Spleen (tissue), 11 donors: ENCODE data around the gene PLOD1. TPM values are rescaled to one million over a fixed set of nuclear protein-coding genes. Genes with fewer than 3 reads are reported as not detected.
A peak's percentile ranks its signal among the peaks of the same experiment; 100 is the strongest.
"Not testable (repeated sequence)": the region's sequence is repeated elsewhere in the genome, so short reads cannot be mapped to it uniquely, and the experiment has no call there.

Experiments used
- DNase-seq: peaks from one replicate; pipeline ENCODE4 v3.0.0-alpha.2; 2020
- H3K27ac ChIP-seq, 8 donors: fragments of 200-600 bp; sonication (generic) in 7 of 8; 1 replicate in 4 of 8; 2 replicates in 4 of 8; pipeline versions ENCODE4 v1.5.0 to v1.8.0; 2016 to 2021; ENCODE audit warnings: inconsistent platforms in 4 of 8, mild to moderate bottlenecking in 4 of 8, moderate library complexity in 1 of 8
- H3K27me3 ChIP-seq, 7 donors: fragments of 200-600 bp; sonication (generic) in 6 of 7; replicated peaks in 1 of 7; 1 replicate in 4 of 7; 2 replicates in 3 of 7; pipeline versions ENCODE4 v1.5.0 to v1.8.0; 2016 to 2021; ENCODE audit warnings: inconsistent platforms in 3 of 7, mild to moderate bottlenecking in 1 of 7
- H3K36me3 ChIP-seq, 6 donors: fragments of 200-600 bp; sonication (generic) in 5 of 6; 1 replicate in 4 of 6; 2 replicates in 2 of 6; pipeline versions ENCODE4 v1.5.0 to v1.8.0; 2016 to 2021; ENCODE audit warnings: inconsistent platforms in 2 of 6
- H3K4me1 ChIP-seq, 6 donors: fragments of 200-600 bp; sonication (generic) in 5 of 6; 1 replicate in 3 of 6; 2 replicates in 3 of 6; pipeline versions ENCODE4 v1.5.0 to v1.8.0; 2016 to 2021; ENCODE audit warnings: inconsistent platforms in 3 of 6
- H3K4me3 ChIP-seq, 8 donors: fragments of 200-600 bp; sonication (generic) in 7 of 8; 1 replicate in 4 of 8; 2 replicates in 4 of 8; pipeline versions ENCODE4 v1.5.0 to v1.8.0; 2016 to 2021; ENCODE audit warnings: inconsistent platforms in 4 of 8, mild to moderate bottlenecking in 4 of 8, moderate library complexity in 2 of 8
- H3K9me3 ChIP-seq, 8 donors: fragments of 200-600 bp; sonication (generic) in 7 of 8; 1 replicate in 4 of 8; 2 replicates in 4 of 8; pipeline versions ENCODE4 v1.5.0 to v1.8.0; 2016 to 2021; ENCODE audit warnings: inconsistent platforms in 4 of 8
- POLR2A ChIP-seq, 3 donors: fragments of 450-650 bp; IDR thresholded peaks; one replicate each; pipeline ENCODE4 v1.5.1; 2017; ENCODE audit warnings: antibody characterized with exemption in 3 of 3, mild to moderate bottlenecking in 1 of 3
- POLR2AphosphoS5 ChIP-seq, 3 donors: sonication (generic); formaldehyde crosslinking; IDR thresholded peaks; one replicate each; pipeline ENCODE4 v1.5.1; 2017; ENCODE audit warnings: antibody characterized with exemption in 3 of 3
- WGBS, 5 donors: extraction: QIAGEN DNeasy Blood & Tissue Kit in 3 of 5; methylation state at CpG; one replicate each; pipeline versions ENCODE4 v1.1.5 to v1.1.7; 2013 to 2018; 5-methylcytosine and 5-hydroxymethylcytosine counted together
- intact Hi-C: fragments of 100-400 bp; cut with DNase I; formaldehyde crosslinking; loops from one replicate; pipeline ENCODE4 v1.15.0; 2023; ENCODE audit warnings: low total_unique reads
- polyA plus RNA-seq, 3 donors: library from polyadenylated mRNA; stranded (reverse); fragments of 200-250 nt; gene quantifications; one replicate each; pipeline ENCODE4 v1.2.1, GENCODE V29; 2013
- total RNA-seq, 7 donors: library from RNA; depleted of rRNA in 3 of 7; stranded (reverse); fragments of >200 nt in 3 of 7; fragmentation: NEBNext Ultra II Directional in 4 of 7; extraction: Animal tissue kit (Norgen Biotek cat#: 25700) in 4 of 7; gene quantifications; one replicate each; pipeline versions ENCODE4 v1.1.0 to v1.2.1, GENCODE V29; 2016 to 2021
- TF ChIP-seq, protein P1 (sequence below), 11 experiments: fragments of 200-600 bp in 7 of 11; fragments of 450-650 bp in 4 of 11; sonication (generic) in 4 of 11; IDR thresholded peaks in 8 of 11; conservative IDR thresholded peaks in 3 of 11; 1 replicate in 7 of 11; 2 replicates in 4 of 11; pipeline versions ENCODE4 v1.4.0 to v1.8.0; 2016 to 2021; ENCODE audit warnings: antibody characterized with exemption in 11 of 11, inconsistent platforms in 4 of 11, mild to moderate bottlenecking in 1 of 11
- donor health status: healthy with polysubstance abuse.
- donor health status: DM: no; HTN: no; CAD: no; lungs with moderate emphysema.
- donor health status: DM: no; HTN: no; CAD: no.
- donor health status: Bipolar disorder and iron deficiency.
- donor health status: healthy.
- donor health status: DM: no; HTN: no; CAD: no.
- donor health status: DM: yes; HTN: yes; CAD: no.

The PLOD1 gene
- total and polyA plus RNA-seq, 10 donors: 11.6 to 53.4 (median 45.7) TPM

DNA sequence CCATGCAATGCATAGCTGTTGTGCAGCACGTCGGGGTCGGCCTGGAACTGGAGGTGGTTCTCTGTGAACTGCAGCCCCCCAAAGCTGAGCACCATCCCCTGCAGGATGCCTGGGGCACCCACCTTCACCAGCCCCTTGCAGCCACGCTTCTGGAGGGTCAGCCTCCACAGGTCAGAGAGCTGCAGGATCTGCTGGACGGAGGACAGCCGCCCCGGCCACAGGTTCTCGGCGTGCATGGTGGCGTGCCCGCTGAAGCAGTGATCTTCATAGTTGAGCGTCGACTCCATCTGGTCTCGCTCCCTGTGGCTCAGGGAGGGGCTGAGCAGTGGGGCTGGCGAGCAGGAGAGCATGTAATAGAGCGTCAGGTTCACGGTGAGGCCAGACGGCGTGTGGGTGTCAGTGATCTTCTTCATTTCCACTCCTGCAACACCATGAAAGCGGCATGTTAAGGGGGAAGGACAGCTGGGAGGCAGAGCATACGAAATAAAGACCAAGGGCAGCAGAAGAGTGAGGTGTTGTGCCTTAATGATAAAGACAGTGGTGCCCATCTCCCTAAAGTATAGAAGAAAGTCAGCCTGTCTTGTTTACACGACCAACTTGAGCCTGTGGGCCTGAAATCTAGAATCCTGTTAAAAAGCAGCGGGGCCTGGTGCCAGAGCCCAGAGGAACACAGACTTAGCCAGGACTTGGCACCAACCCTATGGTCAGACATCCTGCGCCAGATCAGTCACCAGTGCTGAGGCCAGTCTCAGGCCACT lies 11.3 kb upstream of the PLOD1 start:
- no peaks in the 10 kb centered on the region for H3K9me3 ChIP-seq
- 86 to 92% (median 88%) methylated on average over 20 to 24 of the region's 24 CpGs for WGBS, 5 donors
- no peak for DNase-seq
- no peak for TF ChIP-seq POLR2AphosphoS5 (IDR thresholded peaks at IDR 0.05)
- TF ChIP-seq, protein P1, sequence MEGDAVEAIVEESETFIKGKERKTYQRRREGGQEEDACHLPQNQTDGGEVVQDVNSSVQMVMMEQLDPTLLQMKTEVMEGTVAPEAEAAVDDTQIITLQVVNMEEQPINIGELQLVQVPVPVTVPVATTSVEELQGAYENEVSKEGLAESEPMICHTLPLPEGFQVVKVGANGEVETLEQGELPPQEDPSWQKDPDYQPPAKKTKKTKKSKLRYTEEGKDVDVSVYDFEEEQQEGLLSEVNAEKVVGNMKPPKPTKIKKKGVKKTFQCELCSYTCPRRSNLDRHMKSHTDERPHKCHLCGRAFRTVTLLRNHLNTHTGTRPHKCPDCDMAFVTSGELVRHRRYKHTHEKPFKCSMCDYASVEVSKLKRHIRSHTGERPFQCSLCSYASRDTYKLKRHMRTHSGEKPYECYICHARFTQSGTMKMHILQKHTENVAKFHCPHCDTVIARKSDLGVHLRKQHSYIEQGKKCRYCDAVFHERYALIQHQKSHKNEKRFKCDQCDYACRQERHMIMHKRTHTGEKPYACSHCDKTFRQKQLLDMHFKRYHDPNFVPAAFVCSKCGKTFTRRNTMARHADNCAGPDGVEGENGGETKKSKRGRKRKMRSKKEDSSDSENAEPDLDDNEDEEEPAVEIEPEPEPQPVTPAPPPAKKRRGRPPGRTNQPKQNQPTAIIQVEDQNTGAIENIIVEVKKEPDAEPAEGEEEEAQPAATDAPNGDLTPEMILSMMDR (IDR thresholded peaks at IDR 0.05 in 8 of 11, conservative IDR thresholded peaks at IDR 0.05 in 3 of 11): no peak
- TF ChIP-seq POLR2A (IDR thresholded peaks at IDR 0.05): no peak
- no peaks in the 10 kb centered on the region for H3K27me3 ChIP-seq
- peaks cover 27 to 78% (median 64%) of the 10 kb centered on the region in 6 donors for H3K4me1 ChIP-seq
- intact Hi-C loops: no loop called here
- H3K4me3 ChIP-seq: peak overlapping the region in 2 of 8 donors; percentile 79 to 89
- no peak overlapping the region for H3K27ac ChIP-seq
- H3K36me3 ChIP-seq: peaks cover 0 to 58% (median 52%) of the 10 kb centered on the region in 6 donors

DNA sequence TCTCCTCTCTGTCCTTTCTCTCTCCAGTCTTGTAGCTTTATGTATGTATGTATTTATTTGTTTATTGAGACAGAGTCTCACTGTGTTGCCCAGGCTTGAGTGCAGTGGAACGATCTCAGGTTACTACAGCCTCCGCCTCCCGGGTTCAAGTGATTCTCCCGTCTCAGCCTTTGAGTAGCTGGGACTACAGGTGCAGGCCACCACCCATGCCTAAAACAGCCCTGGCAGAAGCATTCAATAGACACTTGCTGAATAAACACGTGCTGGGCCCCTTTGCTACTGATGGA lies 10.7 kb upstream of the PLOD1 start:
- no peak overlapping the region for H3K27ac ChIP-seq
- H3K4me1 ChIP-seq: peaks cover 27 to 77% (median 64%) of the 10 kb centered on the region in 6 donors
- no peaks in the 10 kb centered on the region for H3K27me3 ChIP-seq
- H3K9me3 ChIP-seq: no peaks in the 10 kb centered on the region
- WGBS, 5 donors: 71 to 85% (median 82%) methylated on average over 5 of the region's 5 CpGs
- no peak for DNase-seq
- peak overlapping the region in 6 of 8 donors; percentile 59 to 89 (median 71) for H3K4me3 ChIP-seq
- intact Hi-C loops: no loop called here
- TF ChIP-seq POLR2A (IDR thresholded peaks at IDR 0.05) (no peak), POLR2AphosphoS5 (IDR thresholded peaks at IDR 0.05) (no peak)
- TF ChIP-seq, protein P1 (IDR thresholded peaks at IDR 0.05 in 8 of 11, conservative IDR thresholded peaks at IDR 0.05 in 3 of 11): no peak
- H3K36me3 ChIP-seq: peaks cover 0 to 53% (median 48%) of the 10 kb centered on the region in 6 donors

- Histone ChIP-seq H3K4me1 (peaks cover 27 to 74% (median 64%) of the 10 kb centered on the region in 6 donors), H3K27me3 (no peaks in the 10 kb centered on the region), H3K9me3 (no peaks in the 10 kb centered on the region), H3K36me3 (peaks cover 0 to 45% (median 40%) of the 10 kb centered on the region in 6 donors), H3K27ac (peak overlapping the region in 4 of 8 donors; percentile 15 to 90 (median 84)), H3K4me3 (peak overlapping the region; percentile 48 to 89 (median 64))
- intact Hi-C loops: no loop called here
- no peak for TF ChIP-seq POLR2AphosphoS5 (IDR thresholded peaks at IDR 0.05)
- no peak for TF ChIP-seq POLR2A (IDR thresholded peaks at IDR 0.05)
- 55 to 74% (median 68%) methylated on average over 16 of the region's 16 CpGs for WGBS, 5 donors
- DNase-seq: no peak
These were observed 10.0 kb upstream of the PLOD1 start for GRCh38 chr1:11924334-11925195.

GRCh38 chr1:11925196-11925937 lies 9.2 kb upstream of the PLOD1 start:
- 9 to 56% (median 16%) methylated on average over 3 to 41 of the region's 54 CpGs for WGBS, 5 donors
- DNase-seq: peak; percentile 80
- H3K9me3 ChIP-seq, intact Hi-C loops, H3K27me3 ChIP-seq: not testable (repeated sequence)
- Histone ChIP-seq H3K4me3 (peak overlapping the region; percentile 48 to 89 (median 64)), H3K36me3 (peaks cover 0 to 37% (median 32%) of the 10 kb centered on the region in 6 donors), H3K27ac (peak overlapping the region in 5 of 8 donors; percentile 44 to 90 (median 80)), H3K4me1 (peaks cover 29 to 74% (median 65%) of the 10 kb centered on the region in 6 donors)
